SJCRH30 (cell line): Measurements from ENCODE around the gene COL16A1. TPM values are rescaled to one million over a fixed set of nuclear protein-coding genes. Genes with fewer than 3 reads are reported as not detected.
A peak's percentile ranks its signal among the peaks of the same experiment; 100 is the strongest.

Experiments
- DNase-seq, 2 experiments: peaks; one replicate each; pipeline ENCODE4 v3.0.0-alpha.2; 2015 to 2020
- H3K27ac ChIP-seq: fragments of 250-450 bp; sonication (Bioruptor Pico); 2 replicates; pipeline ENCODE4 v1.5.1; 2020; ENCODE audit warnings: mild to moderate bottlenecking, moderate library complexity
- H3K27me3 ChIP-seq: fragments of 250-450 bp; sonication (Bioruptor Pico); 2 replicates; pipeline ENCODE4 v1.5.1; 2020; ENCODE audit warnings: mild to moderate bottlenecking, moderate library complexity
- H3K36me3 ChIP-seq: fragments of 250-450 bp; sonication (Bioruptor Pico); 2 replicates; pipeline ENCODE4 v1.5.1; 2020; ENCODE audit warnings: mild to moderate bottlenecking, moderate library complexity
- H3K4me1 ChIP-seq: fragments of 250-450 bp; sonication (Bioruptor Pico); 2 replicates; pipeline ENCODE4 v1.5.1; 2020; ENCODE audit warnings: mild to moderate bottlenecking, moderate library complexity
- H3K4me3 ChIP-seq: fragments of 250-450 bp; sonication (Bioruptor Pico); 2 replicates; pipeline ENCODE4 v1.5.1; 2020; ENCODE audit warnings: mild to moderate bottlenecking, moderate library complexity
- H3K9me3 ChIP-seq: fragments of 250-450 bp; sonication (Bioruptor Pico); replicated peaks from 2 replicates; pipeline ENCODE4 v1.5.1; 2020; ENCODE audit warnings: mild to moderate bottlenecking, moderate library complexity
- total RNA-seq: library from RNA; depleted of rRNA; stranded (reverse); fragments of >200 nt; shearing (Covaris generic); gene quantifications from 2 replicates; pipeline ENCODE4 v1.2.3, GENCODE V29; 2014

COL16A1 gene
- total RNA-seq, 1 experiment from 2014 or later = 2.7 TPM

DNA sequence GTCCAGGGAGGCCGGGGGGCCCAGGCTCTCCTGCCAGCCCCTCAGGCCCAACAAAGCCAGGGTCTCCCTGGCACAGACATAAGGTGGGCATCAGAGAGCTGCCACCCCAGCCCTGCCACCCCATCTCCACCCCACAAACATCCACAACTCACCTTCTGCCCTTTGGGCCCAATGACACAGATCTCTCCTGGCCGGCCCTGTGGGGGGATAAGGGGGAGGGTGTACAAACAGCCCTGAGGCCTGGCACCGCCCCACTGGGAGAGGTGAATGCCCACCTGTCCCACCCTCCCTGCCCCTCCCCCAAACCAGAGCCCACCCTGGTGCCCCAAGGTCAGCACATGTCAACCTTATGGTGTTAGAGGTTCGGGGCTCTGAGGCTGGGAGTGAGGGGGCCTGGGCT lies 12.4 kb downstream of the COL16A1 start:
- Histone ChIP-seq H3K27me3 (peaks cover 21% of the 10 kb centered on the region), H3K9me3 (no peaks in the 10 kb centered on the region), H3K4me3 (no peak overlapping the region), H3K27ac (no peak overlapping the region), H3K4me1 (peaks cover 13% of the 10 kb centered on the region), H3K36me3 (no peaks in the 10 kb centered on the region)
- DNase-seq = no peak

DNA sequence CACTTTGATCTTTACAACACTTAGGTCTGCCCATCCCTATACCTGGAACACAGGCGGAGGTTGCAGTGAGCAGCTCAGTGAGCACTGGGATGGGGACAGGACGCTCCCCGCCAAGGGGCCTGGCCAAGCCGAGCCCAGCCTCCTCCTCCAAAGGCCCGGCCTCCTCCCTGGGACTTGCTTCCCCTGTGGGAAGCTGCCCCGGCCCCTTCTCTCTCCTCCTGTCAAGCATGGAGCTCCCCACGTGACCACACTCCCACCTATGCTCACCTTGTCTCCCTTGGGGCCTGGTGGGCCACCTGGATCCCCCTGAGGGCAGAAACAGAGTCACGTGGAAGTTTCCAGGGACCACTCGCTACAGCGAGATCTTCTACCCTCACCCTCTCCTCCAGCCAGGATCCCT lies 12.9 kb downstream of the COL16A1 start:
- no peaks in the 10 kb centered on the region for H3K9me3 ChIP-seq
- H3K27ac ChIP-seq = no peak overlapping the region
- H3K36me3 ChIP-seq = no peaks in the 10 kb centered on the region

DNA sequence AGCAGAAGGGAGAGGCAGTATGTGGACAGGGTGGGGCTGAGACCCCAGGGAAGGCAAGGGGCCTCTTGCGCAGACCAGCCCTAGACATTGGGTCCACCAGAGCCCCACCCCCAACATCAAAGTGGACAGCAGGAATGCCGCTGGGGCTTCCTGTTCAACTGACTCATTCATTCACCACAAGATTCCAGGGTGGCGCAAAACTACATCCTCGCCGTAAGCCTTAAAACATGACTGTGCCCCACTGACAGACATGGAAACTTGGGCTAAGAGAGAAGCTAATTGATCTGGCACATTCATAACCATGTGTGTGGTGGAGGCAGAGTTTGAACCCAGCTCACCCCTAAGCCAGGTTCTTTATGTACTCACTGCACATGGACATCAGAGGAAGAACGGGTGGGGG lies 14.0 kb downstream of the COL16A1 start:
- Histone ChIP-seq H3K4me1 (peaks cover 13% of the 10 kb centered on the region), H3K36me3 (no peaks in the 10 kb centered on the region), H3K27ac (no peak overlapping the region), H3K9me3 (no peaks in the 10 kb centered on the region), H3K27me3 (peaks cover 23% of the 10 kb centered on the region), H3K4me3 (no peak overlapping the region)
- peak; percentile 51 to 57 for DNase-seq

More for the DNA sequence above, 12.9 kb downstream of the COL16A1 start:
- peaks cover 21% of the 10 kb centered on the region for H3K27me3 ChIP-seq
- no peak overlapping the region for H3K4me3 ChIP-seq
- H3K4me1 ChIP-seq = peaks cover 13% of the 10 kb centered on the region
- no peak for DNase-seq

DNA sequence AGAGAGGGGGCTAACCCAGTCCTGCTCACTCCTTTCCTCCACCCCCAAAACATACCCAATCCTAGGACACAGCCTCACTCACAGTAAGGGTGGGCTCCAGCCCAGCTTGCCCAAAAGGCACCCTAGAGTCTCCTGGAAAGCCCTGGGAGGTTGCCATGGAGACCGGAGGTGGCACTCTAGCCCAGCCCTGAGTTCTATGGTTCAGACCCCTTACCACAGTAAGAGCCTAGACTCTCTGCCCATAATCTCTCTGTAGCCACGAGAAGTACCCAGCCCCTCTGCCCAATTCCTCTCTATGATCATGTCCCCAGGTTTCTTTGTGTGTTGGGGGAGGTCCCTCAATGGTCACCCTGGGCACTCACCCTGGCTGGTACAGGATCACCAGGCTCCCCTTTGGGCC lies 14.4 kb downstream of the COL16A1 start:
- no peak for DNase-seq
- peaks cover 28% of the 10 kb centered on the region for H3K27me3 ChIP-seq
- no peaks in the 10 kb centered on the region for H3K36me3 ChIP-seq
- H3K4me3 ChIP-seq = no peak overlapping the region
- no peaks in the 10 kb centered on the region for H3K9me3 ChIP-seq
- H3K4me1 ChIP-seq = peaks cover 13% of the 10 kb centered on the region
- no peak overlapping the region for H3K27ac ChIP-seq

DNA sequence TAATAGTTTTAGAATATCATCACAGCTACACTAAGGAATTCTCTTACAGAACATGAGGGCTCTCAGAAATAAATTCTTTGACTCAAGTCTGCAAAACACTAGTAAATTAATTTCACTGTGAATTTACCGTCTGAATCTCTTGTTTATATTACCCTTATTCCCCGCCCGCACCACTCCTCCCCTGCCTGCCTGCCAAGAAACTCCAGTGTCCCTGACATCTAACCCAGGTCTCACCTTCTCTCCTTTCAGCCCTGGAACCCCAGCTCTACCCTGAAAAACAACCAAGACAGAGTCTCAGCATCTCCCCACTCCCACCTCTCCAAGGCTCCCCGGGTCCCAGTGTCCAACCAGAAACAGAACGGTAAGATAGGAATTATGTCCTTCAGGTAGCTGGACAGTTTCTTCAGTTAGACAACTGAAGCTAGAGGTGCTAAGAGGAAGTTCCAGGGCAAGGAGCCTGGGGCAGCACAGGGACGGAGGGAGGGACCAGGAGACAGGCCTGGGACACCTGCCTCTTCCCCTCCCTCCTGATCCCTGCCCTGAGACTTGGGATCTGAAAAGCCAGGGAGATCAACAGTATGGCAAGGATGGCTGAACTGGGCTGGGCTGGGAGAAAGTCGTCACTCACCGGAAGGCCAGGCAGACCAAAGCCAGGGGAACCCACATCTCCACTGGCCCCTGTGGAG lies 15.4 kb downstream of the COL16A1 start:
- H3K9me3 ChIP-seq = no peaks in the 10 kb centered on the region

DNA sequence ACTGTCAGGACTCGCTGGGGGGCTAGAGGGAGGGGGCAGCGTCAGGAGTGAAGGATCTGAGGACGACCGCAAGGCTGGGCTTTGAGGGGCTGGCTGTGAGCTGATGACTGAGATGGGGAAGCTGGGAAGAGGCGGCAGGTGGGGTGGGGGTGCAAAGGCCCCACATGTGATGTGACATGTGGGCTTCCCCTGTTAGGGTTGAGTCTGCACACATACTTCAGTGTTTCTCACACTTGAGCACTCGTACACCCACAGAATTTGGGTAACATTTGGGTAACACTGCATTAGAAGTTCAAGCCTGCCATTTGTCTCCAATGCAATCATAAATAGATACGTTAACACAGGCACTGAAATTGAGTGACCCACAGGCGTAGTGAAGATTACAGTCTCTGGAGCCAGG lies 16.2 kb downstream of the COL16A1 start:
- Histone ChIP-seq H3K4me1 (peaks cover 9% of the 10 kb centered on the region), H3K27ac (no peak overlapping the region), H3K27me3 (peaks cover 38% of the 10 kb centered on the region), H3K9me3 (no peaks in the 10 kb centered on the region), H3K36me3 (no peaks in the 10 kb centered on the region), H3K4me3 (no peak overlapping the region)
- no peak for DNase-seq

More for the DNA sequence above, 15.4 kb downstream of the COL16A1 start:
- Histone ChIP-seq H3K36me3 (no peaks in the 10 kb centered on the region), H3K4me3 (no peak overlapping the region), H3K27me3 (peaks cover 38% of the 10 kb centered on the region), H3K4me1 (peaks cover 11% of the 10 kb centered on the region), H3K27ac (no peak overlapping the region)
- no peak for DNase-seq

DNA sequence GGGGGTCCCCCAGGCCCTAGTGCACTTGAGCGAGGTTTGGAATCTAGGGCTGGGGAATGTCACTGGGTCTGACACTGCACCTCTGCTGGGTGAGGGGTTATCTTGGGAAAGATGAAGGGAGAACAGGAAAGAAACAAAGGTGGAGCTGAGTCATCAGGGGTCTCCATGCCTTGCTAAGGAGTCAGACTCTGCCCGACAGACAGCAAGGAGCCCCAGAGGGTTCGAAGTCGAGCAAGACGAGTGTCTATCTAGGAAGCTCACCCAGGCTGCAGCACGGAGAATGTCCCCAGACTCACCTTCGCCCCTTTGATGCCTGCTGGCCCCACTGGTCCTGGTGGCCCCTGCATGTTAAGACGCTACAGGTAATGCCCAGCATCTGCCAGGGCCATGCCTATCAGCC lies 18.0 kb downstream of the COL16A1 start:
- Histone ChIP-seq H3K9me3 (no peaks in the 10 kb centered on the region), H3K36me3 (no peaks in the 10 kb centered on the region), H3K27me3 (peaks cover 36% of the 10 kb centered on the region; the same call in 1 of the 2 replicates), H3K4me3 (no peak overlapping the region), H3K4me1 (peaks cover 9% of the 10 kb centered on the region), H3K27ac (no peak overlapping the region)
- no peak for DNase-seq

DNA sequence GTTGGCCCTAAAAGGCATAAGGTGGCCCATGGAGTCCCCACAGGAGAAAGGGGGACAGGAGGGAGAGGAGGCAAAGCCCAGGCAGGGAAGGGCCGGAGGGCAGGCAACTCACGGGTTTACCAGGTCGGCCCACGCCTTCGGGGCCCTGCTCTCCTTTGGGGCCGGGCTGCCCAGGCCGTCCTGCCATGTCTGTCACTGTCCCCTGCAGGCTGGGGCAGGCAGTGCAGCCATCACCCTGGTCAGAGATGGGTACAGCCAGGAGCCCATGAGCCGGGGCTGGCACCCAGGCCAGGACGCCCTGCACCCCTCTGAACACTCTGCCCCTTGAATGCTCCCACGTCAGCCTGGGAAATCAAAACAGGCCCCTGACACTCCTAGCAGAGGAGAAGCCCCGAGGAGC lies 19.8 kb downstream of the COL16A1 start:
- no peaks in the 10 kb centered on the region for H3K36me3 ChIP-seq
- H3K9me3 ChIP-seq = no peaks in the 10 kb centered on the region
- no peaks in the 10 kb centered on the region for H3K4me1 ChIP-seq
- H3K27me3 ChIP-seq = peaks cover 37% of the 10 kb centered on the region; the same call in 1 of the 2 replicates
- no peak overlapping the region for H3K4me3 ChIP-seq
- no peak for DNase-seq
- no peak overlapping the region for H3K27ac ChIP-seq

DNA sequence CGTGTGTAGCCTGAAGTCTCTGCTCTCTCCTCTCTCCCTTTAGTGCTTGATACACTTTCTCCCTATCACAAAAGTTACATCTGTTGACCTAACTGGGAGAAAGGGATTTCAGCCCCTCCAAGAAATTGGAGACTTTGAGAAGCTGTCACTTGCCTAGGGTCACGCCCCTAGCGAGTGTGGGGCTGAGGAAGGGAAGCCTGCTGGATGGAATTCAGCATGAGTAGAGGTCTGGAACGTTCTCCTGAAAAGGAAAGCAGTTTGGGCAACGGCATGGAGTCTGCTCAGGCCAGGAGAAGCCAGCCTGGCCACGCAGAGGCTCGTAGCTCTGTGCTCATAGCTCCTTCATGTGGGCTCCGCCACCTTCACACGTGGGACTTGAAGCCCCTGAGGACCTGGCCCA lies 22.4 kb downstream of the COL16A1 start:
- no peak for DNase-seq
- Histone ChIP-seq H3K4me1 (no peaks in the 10 kb centered on the region), H3K27me3 (peaks cover 34% of the 10 kb centered on the region), H3K9me3 (no peaks in the 10 kb centered on the region), H3K4me3 (no peak overlapping the region), H3K36me3 (no peaks in the 10 kb centered on the region), H3K27ac (no peak overlapping the region)

DNA sequence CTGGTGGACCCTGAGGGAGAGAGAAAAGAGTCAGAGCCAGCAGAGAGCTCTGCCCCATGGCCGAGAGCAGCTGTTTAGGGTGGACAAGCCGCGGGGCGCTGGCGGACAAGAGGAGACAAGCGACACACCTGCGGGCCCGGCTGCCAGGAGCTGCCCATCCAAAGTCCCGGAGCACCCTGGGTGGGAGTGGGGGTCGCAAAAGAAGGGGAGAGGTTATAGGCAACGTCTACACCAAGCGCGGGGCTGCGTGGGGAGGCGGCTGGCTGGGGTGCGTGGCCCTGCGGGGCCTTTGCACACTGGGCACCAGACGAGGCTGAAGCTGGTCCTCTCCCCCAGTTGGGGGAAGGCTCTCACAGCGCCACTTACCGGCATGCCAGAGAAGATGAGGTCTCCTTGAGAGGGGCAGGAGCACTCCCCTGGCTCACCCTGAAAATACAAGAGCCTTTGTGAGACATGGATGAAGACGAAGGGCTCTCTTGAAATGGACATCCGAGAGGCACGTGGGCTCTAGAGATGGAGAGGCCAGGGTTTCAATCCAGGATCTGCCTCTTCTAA lies 24.1 kb downstream of the COL16A1 start:
- DNase-seq = no peak
- peaks cover 4% of the 10 kb centered on the region for H3K4me1 ChIP-seq
- H3K4me3 ChIP-seq = no peak overlapping the region
- no peak overlapping the region for H3K27ac ChIP-seq
- no peaks in the 10 kb centered on the region for H3K9me3 ChIP-seq
- H3K27me3 ChIP-seq = peaks cover 30% of the 10 kb centered on the region
- no peaks in the 10 kb centered on the region for H3K36me3 ChIP-seq

DNA sequence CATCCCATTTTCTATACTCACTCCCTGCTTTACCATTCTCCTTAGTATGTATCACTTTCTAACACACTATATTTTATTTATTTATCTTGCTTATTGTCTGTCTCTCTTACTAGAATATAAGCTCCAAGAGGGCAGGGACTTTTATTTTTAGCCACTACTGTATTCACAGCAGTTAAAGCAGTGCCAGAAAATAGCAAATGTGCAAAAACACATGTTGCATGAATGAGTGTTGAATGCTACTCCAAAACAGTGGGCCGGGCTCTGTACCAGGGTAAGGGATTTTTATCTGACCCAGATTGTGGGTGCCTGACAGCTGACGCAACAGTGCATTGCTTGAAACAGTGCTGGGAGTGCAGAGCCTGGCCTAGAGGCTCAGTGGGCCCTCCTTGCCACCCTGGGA lies 24.7 kb downstream of the COL16A1 start:
- no peak overlapping the region for H3K27ac ChIP-seq

DNA sequence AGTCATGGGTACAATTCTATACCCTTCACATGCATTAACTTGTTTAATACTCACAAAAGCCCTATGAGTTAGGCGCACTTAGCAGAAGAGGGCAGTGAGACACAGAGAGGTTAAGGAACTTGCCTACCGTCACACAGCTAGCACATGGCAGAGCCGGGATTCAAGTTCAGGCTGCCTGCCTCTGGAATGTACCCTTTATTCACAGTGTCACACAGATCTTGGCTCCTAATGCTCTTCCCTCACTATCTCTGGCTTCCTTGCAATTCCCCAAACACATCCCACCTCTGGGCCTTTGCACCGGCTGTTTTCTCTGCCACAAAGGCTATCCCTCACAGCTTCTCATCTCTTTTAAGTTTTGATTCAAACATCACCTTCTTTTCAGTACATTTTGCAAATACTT lies 25.1 kb downstream of the COL16A1 start:
- H3K27me3 ChIP-seq = peaks cover 19% of the 10 kb centered on the region
- peaks cover 14% of the 10 kb centered on the region for H3K4me1 ChIP-seq
- H3K9me3 ChIP-seq = no peaks in the 10 kb centered on the region
- no peak overlapping the region for H3K27ac ChIP-seq
- H3K36me3 ChIP-seq = no peaks in the 10 kb centered on the region
- no peak for DNase-seq
- no peak overlapping the region for H3K4me3 ChIP-seq

More for the DNA sequence above, 24.7 kb downstream of the COL16A1 start:
- H3K27me3 ChIP-seq = peaks cover 24% of the 10 kb centered on the region
- no peaks in the 10 kb centered on the region for H3K36me3 ChIP-seq
- peaks cover 10% of the 10 kb centered on the region for H3K4me1 ChIP-seq
- no peaks in the 10 kb centered on the region for H3K9me3 ChIP-seq
- no peak for DNase-seq
- no peak overlapping the region for H3K4me3 ChIP-seq

DNA sequence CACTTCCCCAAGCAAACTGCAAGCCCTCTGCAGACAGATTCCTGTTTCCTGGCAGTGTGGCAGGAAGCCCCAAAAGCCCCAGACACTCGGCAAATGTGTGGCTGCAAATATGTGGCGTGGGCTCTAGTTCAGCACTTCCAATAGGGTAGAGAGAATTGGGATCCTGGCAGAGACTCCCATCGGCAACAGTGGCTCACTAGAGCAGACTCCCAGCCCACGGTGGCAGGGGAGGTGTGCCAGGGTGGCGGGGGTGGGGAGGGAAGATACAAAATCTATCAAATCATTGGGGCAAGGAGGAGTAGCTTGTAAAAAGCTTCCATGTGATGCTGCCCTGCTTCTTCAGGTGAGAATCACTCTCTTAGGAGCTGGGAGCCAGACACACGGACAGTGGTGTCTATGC lies 25.9 kb downstream of the COL16A1 start:
- Histone ChIP-seq H3K27me3 (peaks cover 14% of the 10 kb centered on the region), H3K9me3 (no peaks in the 10 kb centered on the region), H3K4me1 (peaks cover 20% of the 10 kb centered on the region), H3K36me3 (no peaks in the 10 kb centered on the region), H3K27ac (no peak overlapping the region), H3K4me3 (no peak overlapping the region)
- DNase-seq = no peak

DNA sequence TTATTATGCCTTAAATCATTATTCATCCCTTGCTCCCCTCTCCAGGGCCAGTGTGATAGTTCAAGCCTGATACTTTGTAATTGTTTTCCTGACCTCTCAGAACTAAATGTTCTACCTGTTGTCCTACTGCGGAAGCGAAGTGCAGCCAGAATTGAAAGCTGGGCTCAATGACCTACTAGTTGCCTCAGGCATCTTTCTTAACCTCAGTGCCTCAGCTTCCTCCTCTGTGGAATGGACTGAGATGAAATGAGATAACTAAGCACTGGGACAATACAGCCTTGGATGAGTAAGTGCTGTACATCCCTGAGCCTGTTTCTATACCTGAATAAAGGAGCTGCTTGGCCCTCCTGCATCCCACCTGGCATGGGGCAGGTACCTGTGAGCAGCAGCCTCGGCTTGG lies 26.4 kb downstream of the COL16A1 start:
- Histone ChIP-seq H3K27ac (no peak overlapping the region), H3K4me3 (no peak overlapping the region), H3K9me3 (no peaks in the 10 kb centered on the region), H3K36me3 (no peaks in the 10 kb centered on the region), H3K27me3 (peaks cover 14% of the 10 kb centered on the region), H3K4me1 (peaks cover 25% of the 10 kb centered on the region)
- no peak for DNase-seq

DNA sequence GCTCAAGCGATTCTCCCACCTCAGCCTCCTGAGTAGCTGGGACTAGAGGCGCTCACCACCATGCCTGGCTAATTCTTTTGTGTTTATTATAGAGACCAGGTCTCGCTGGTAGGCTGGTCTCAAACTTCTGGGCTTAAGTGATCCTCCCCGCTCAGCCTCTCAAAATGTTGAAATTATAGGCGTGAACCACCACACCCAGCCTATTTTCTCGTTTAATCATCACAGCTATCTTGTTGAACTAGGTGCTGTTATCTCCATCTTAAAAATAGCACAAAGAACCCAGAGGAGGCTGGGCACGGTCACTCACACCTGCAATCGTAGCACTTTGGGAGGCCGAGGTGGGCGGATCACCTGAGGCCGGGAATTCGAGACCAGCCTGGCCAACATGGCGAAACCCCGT lies 28.1 kb downstream of the COL16A1 start:
- Histone ChIP-seq H3K27ac (no peak overlapping the region), H3K36me3 (no peaks in the 10 kb centered on the region), H3K4me3 (no peak overlapping the region), H3K27me3 (peaks cover 7% of the 10 kb centered on the region), H3K4me1 (peaks cover 25% of the 10 kb centered on the region), H3K9me3 (no peaks in the 10 kb centered on the region)
- no peak for DNase-seq

DNA sequence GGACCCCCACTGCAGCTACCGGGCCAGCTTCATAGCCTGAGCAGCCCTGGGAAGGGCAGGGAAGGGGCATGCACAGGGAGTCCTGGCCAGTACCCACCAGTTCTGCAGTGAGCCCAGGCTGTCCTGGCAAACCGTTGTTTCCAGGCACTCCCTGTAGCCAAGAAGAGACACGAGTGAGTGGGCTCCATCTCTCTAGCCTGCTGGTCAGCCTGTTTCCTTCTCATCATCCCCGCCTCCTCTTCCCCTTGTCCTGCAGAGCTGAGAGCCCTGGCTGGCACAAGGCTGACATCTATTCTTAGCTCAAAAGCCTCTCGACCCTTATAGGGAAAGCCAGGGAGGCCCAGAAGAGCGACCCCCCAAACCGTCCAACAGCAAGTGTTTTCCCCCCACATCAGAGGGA lies 28.7 kb downstream of the COL16A1 start:
- no peaks in the 10 kb centered on the region for H3K36me3 ChIP-seq
- no peak overlapping the region for H3K4me3 ChIP-seq
- H3K27ac ChIP-seq = no peak overlapping the region
- DNase-seq = no peak
- H3K9me3 ChIP-seq = no peaks in the 10 kb centered on the region
- H3K4me1 ChIP-seq = peaks cover 25% of the 10 kb centered on the region
- peaks cover 4% of the 10 kb centered on the region for H3K27me3 ChIP-seq
